DOHH2 (cell line): ENCODE data around the gene EXOC3L1.

Source experiments
- H3F3A ChIP-seq: fragments of 200-600 bp; sonication (generic), shearing (Covaris generic); 2 replicates; pipeline ENCODE4 v1.6.0; 2016; ENCODE audit warnings: antibody characterized with exemption, mild to moderate bottlenecking; ENCODE audit not compliant: control insufficient read depth, insufficient read depth
- H3K27ac ChIP-seq: fragments of 200-600 bp; sonication (generic); 2 replicates; pipeline ENCODE4 v1.5.1; 2014; ENCODE audit warnings: low read depth, mild to moderate bottlenecking, low read length, moderate library complexity
- H3K27me3 ChIP-seq: fragments of 200-600 bp; sonication (generic); 2 replicates; pipeline ENCODE4 v1.6.1; 2014; ENCODE audit warnings: mild to moderate bottlenecking, low read length, mixed read lengths; ENCODE audit not compliant: control insufficient read depth
- H3K36me3 ChIP-seq: fragments of 200-600 bp; sonication (generic); 2 replicates; pipeline ENCODE4 v1.6.1; 2014; ENCODE audit warnings: mild to moderate bottlenecking, low read length, moderate library complexity, mixed read lengths; ENCODE audit not compliant: control insufficient read depth
- H3K4me1 ChIP-seq: fragments of 200-600 bp; sonication (generic); 2 replicates; pipeline ENCODE4 v1.6.1; 2014; ENCODE audit warnings: mild to moderate bottlenecking, low read length, mixed read lengths; ENCODE audit not compliant: control insufficient read depth
- H3K4me2 ChIP-seq: fragments of 200-600 bp; sonication (generic); 2 replicates; pipeline ENCODE4 v1.6.0; 2014; ENCODE audit warnings: mild to moderate bottlenecking, low read length, moderate library complexity
- H3K4me3 ChIP-seq: fragments of 200-600 bp; sonication (generic); 2 replicates; pipeline ENCODE4 v1.5.1; 2014; ENCODE audit warnings: mild to moderate bottlenecking, low read length, mixed read lengths
- H3K79me2 ChIP-seq: fragments of 200-600 bp; sonication (generic); 2 replicates; pipeline ENCODE4 v1.6.1; 2014; ENCODE audit warnings: mild to moderate bottlenecking, low read length, mixed read lengths; ENCODE audit not compliant: control insufficient read depth
- H3K9me2 ChIP-seq: fragments of 200-600 bp; sonication (generic); replicated peaks from 2 replicates; pipeline ENCODE4 v1.6.1; 2014; ENCODE audit warnings: mild to moderate bottlenecking, low read length, mixed read lengths; ENCODE audit not compliant: control insufficient read depth
- H3K9me3 ChIP-seq: fragments of 200-600 bp; sonication (generic); 2 replicates; pipeline ENCODE4 v1.6.1; 2014; ENCODE audit warnings: antibody characterized with exemption, low read length, mixed read lengths; ENCODE audit not compliant: control insufficient read depth, insufficient read depth
- H4K20me1 ChIP-seq: fragments of 200-600 bp; sonication (generic); 2 replicates; pipeline ENCODE4 v1.6.0; 2014; ENCODE audit warnings: low read depth, mild to moderate bottlenecking, antibody characterized with exemption, low read length, moderate library complexity; ENCODE audit not compliant: control insufficient read depth, insufficient read depth
- EZH2phosphoT487 ChIP-seq: fragments of 200-600 bp; sonication (generic); IDR thresholded peaks from 2 replicates; pipeline ENCODE4 v1.6.1; 2017; ENCODE audit warnings: borderline replicate concordance, mild to moderate bottlenecking, antibody characterized with exemption, low read length, moderate library complexity, mixed read lengths
- TF ChIP-seq, protein P1 (sequence below): fragments of 200-600 bp; sonication (generic); IDR thresholded peaks from one replicate; pipeline ENCODE4 v1.5.1; 2014; ENCODE audit warnings: antibody characterized with exemption, mild to moderate bottlenecking, low read depth, low read length; ENCODE audit not compliant: poor library complexity, severe bottlenecking

EXOC3L1 gene

DNA sequence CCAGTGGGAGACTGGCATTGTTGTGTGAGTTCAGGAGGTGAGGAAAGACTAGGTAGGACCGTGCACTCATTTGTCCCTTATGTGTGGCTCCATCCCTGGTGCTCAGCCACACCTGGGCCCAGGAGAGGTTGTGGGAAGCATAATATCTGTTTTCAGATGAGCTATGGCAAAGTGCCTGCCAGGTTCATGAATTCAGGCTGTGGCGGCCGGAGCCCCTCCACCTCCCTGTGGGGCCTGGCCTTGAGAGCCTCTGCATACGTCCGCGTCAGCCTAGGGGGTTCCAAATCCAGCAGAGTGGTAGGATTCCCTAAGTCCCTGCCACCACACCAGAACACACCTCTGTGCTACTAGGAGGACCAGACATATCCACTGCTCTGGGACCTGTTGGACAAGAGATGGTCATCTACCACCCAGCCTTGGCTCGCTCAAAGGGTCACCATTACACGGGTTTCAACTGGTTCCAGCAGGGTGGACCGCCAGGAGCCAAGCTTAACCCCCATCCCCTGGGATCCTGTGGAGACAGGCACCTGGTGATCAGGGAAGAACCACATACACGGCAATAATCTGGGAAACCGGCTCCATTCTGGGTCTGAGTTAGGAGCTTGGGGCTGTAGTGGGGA lies 41.2 kb downstream of the EXOC3L1 start:
- H3K4me3 ChIP-seq, result no peak overlapping the region

GRCh38 chr16:67148221-67148620 lies 41.7 kb downstream of the EXOC3L1 start:
- H3K27ac ChIP-seq, result no peak overlapping the region
- no peak overlapping the region for H3K4me2 ChIP-seq
- H4K20me1 ChIP-seq, result no peaks in the 10 kb centered on the region; the same call in 1 of the 2 replicates
- TF ChIP-seq EZH2phosphoT487, result no peak
- TF ChIP-seq, protein P1, sequence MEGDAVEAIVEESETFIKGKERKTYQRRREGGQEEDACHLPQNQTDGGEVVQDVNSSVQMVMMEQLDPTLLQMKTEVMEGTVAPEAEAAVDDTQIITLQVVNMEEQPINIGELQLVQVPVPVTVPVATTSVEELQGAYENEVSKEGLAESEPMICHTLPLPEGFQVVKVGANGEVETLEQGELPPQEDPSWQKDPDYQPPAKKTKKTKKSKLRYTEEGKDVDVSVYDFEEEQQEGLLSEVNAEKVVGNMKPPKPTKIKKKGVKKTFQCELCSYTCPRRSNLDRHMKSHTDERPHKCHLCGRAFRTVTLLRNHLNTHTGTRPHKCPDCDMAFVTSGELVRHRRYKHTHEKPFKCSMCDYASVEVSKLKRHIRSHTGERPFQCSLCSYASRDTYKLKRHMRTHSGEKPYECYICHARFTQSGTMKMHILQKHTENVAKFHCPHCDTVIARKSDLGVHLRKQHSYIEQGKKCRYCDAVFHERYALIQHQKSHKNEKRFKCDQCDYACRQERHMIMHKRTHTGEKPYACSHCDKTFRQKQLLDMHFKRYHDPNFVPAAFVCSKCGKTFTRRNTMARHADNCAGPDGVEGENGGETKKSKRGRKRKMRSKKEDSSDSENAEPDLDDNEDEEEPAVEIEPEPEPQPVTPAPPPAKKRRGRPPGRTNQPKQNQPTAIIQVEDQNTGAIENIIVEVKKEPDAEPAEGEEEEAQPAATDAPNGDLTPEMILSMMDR, result no peak
- H3K79me2 ChIP-seq, result no peaks in the 10 kb centered on the region
- H3K4me3 ChIP-seq, result no peak overlapping the region
- no peaks in the 10 kb centered on the region for H3K9me3 ChIP-seq
- no peaks in the 10 kb centered on the region; the same call in 1 of the 2 replicates for H3F3A ChIP-seq
- no peaks in the 10 kb centered on the region for H3K9me2 ChIP-seq
- peaks cover 13% of the 10 kb centered on the region; the same call in 1 of the 2 replicates for H3K27me3 ChIP-seq
- 0 out of 2 replicates have a peak, but pooled peaks cover 3% of the 10 kb centered on the region for H3K4me1 ChIP-seq
- H3K36me3 ChIP-seq, result peaks cover 32% of the 10 kb centered on the region

More for the DNA sequence above, 41.2 kb downstream of the EXOC3L1 start:
- peaks cover 13% of the 10 kb centered on the region; the same call in 1 of the 2 replicates for H3K27me3 ChIP-seq
- H3K9me3 ChIP-seq, result no peaks in the 10 kb centered on the region
- no peaks in the 10 kb centered on the region for H3K79me2 ChIP-seq
- no peak overlapping the region for H3K27ac ChIP-seq
- no peaks in the 10 kb centered on the region; the same call in 1 of the 2 replicates for H3F3A ChIP-seq
- TF ChIP-seq, protein P1, result no peak
- TF ChIP-seq EZH2phosphoT487, result no peak
- H3K4me1 ChIP-seq, result 0 out of 2 replicates have a peak, but pooled peaks cover 3% of the 10 kb centered on the region
- peaks cover 29% of the 10 kb centered on the region for H3K36me3 ChIP-seq
- no peak overlapping the region for H3K4me2 ChIP-seq
- no peaks in the 10 kb centered on the region for H3K9me2 ChIP-seq
- H4K20me1 ChIP-seq, result no peaks in the 10 kb centered on the region; the same call in 1 of the 2 replicates

- Histone ChIP-seq H3K4me3 (no peak overlapping the region), H3K79me2 (no peaks in the 10 kb centered on the region), H3K9me2 (no peaks in the 10 kb centered on the region), H4K20me1 (no peaks in the 10 kb centered on the region; the same call in 1 of the 2 replicates), H3F3A (no peaks in the 10 kb centered on the region; the same call in 1 of the 2 replicates), H3K9me3 (no peaks in the 10 kb centered on the region), H3K4me2 (no peak overlapping the region), H3K4me1 (0 out of 2 replicates have a peak, but pooled peaks cover 3% of the 10 kb centered on the region), H3K27ac (no peak overlapping the region), H3K36me3 (peaks cover 38% of the 10 kb centered on the region), H3K27me3 (peaks cover 13% of the 10 kb centered on the region; the same call in 1 of the 2 replicates)
- TF ChIP-seq, protein P1, result no peak
- TF ChIP-seq EZH2phosphoT487, result no peak
These were observed 42.3 kb downstream of the EXOC3L1 start for GRCh38 chr16:67147437-67148140.
